Stimulated activated CD8-positive, alpha-beta memory T cell treated with anti-CD3 and anti-CD28 coated beads, Interleukin-2, amount 100 ng/mL, for 48 hours (primary cell): ENCODE data around the gene PJA1.
A peak's percentile ranks its signal among the peaks of the same experiment; 100 is the strongest.

ENCODE experiments used
- DNase-seq, 2 donors: peaks; one replicate each; pipeline ENCODE4 v3.0.0-alpha.2; 2020; ENCODE audit warnings: low read depth in 2 of 2

The PJA1 gene

GRCh38 chrX:69170319-69170718, 5.1 kb upstream of the PJA1 start:
- DNase-seq = no peak

- DNase-seq = peak; percentile 13 to 14
These were observed 1.1 kb downstream of the PJA1 start for GRCh38 chrX:69163936-69164741.

GRCh38 chrX:69162361-69162865, 2.8 kb downstream of the PJA1 start:
- DNase-seq = no peak

GRCh38 chrX:69161786-69162349, 3.4 kb downstream of the PJA1 start:
- DNase-seq = no peak

GRCh38 chrX:69161371-69161770, 3.9 kb downstream of the PJA1 start:
- DNase-seq = no peak

GRCh38 chrX:69158166-69158980, 6.9 kb downstream of the PJA1 start:
- no peak for DNase-seq

- DNase-seq = no peak
These were observed 8.6 kb downstream of the PJA1 start for GRCh38 chrX:69156638-69157037.

GRCh38 chrX:69155786-69156520, 9.3 kb downstream of the PJA1 start:
- no peak for DNase-seq

GRCh38 chrX:69154051-69154450, 11.2 kb downstream of the PJA1 start:
- DNase-seq = no peak

- no peak for DNase-seq
These were observed 12.1 kb downstream of the PJA1 start for GRCh38 chrX:69153060-69153730.

- DNase-seq = no peak
These were observed 12.8 kb downstream of the PJA1 start for GRCh38 chrX:69152417-69152841.

- no peak for DNase-seq
These were observed 13.4 kb downstream of the PJA1 start for GRCh38 chrX:69151866-69152284.

- DNase-seq = no peak
These were observed 14.8 kb downstream of the PJA1 start for GRCh38 chrX:69150281-69150960.

GRCh38 chrX:69149466-69150280, 15.6 kb downstream of the PJA1 start:
- DNase-seq = no peak

GRCh38 chrX:69148946-69149345, 16.3 kb downstream of the PJA1 start:
- no peak for DNase-seq

- no peak for DNase-seq
These were observed 18.5 kb downstream of the PJA1 start for GRCh38 chrX:69146739-69147138.

- DNase-seq = no peak
These were observed 19.5 kb downstream of the PJA1 start for GRCh38 chrX:69145714-69146113.

GRCh38 chrX:69144838-69145680, 20.2 kb downstream of the PJA1 start:
- no peak for DNase-seq

- no peak for DNase-seq
These were observed 21.7 kb downstream of the PJA1 start for GRCh38 chrX:69143530-69143929.
